NCI-H187 (cell line): ENCODE measurements around the gene ZWINT.

Experiments
- DNase-seq, 2 experiments: peaks; one replicate each; lab custom pipeline; 2025; lab: John Stamatoyannopoulos, UW

ZWINT gene

DNA sequence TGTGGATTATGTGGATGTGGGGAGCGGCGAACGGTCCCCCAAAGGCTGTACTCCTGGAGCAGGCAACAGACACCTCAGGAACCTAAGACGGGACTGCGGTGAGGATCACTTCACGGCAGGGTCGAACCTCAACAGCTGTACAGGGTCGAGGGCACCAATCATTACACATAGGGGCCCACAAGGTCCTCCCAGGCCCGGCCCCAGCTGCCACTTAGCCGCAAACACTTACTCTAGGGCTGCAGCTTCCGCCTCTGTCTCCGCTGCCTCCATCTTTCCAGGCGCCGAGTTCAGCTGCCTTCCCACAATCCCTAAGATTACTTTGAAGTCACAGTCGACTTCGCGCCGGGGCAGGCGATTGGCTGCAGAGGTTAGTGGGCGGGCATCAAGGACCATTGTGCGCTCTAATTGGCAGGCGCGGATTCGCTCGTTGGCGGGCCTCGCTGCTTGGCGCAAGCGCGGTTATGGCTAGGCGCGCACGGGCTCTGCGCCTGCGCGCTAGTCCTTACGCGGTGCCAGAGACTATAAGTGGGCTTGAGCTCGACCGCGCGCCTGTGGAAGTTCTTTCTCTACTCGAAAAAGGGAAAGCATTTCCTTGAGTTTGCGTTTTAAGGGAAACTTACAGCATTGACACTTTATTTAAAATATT, at the start of gene ZWINT:
Gene ZWINT, minus strand, starts transcription at position 293 of the 646 bp plus-strand sequence. Its CDS starts 23 bp downstream, at position 270.
- peak; percentile 49 to 87 for DNase-seq

GRCh38 chr10:56383806-56384205, 22.7 kb upstream of the ZWINT start:
- DNase-seq: no peak

- DNase-seq: no peak
These were observed 9.4 kb upstream of the ZWINT start for GRCh38 chr10:56370217-56371113.

GRCh38 chr10:56360583-56360966, 484 bp downstream of the ZWINT start:
- DNase-seq: no peak

- no peak for DNase-seq
These were observed 1.2 kb downstream of the ZWINT start for GRCh38 chr10:56359837-56360236.

- DNase-seq: no peak
These were observed 4.0 kb downstream of the ZWINT start for GRCh38 chr10:56357018-56357417.

GRCh38 chr10:56351909-56352630, 9.0 kb downstream of the ZWINT start:
- DNase-seq: no peak

- DNase-seq: no peak
These were observed 11.4 kb downstream of the ZWINT start for GRCh38 chr10:56349611-56350010.

DNA sequence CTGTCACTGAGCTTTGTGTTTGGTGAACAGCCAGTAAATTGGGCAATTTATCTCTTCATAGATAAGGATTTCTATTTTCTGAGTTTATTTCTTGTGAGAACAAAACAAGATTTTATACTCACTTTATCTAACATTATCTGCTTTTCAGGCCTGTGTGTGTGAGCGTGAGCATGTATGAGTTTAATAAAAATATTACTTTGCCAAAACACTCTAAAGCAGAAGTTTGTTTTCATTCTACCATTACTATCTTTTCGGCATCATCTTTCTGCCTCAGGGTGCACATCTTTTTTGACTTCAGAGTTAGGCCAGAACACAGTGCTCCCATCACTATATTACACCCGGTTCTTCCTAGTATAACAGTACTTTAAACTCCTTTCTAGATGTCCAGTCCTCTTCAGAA, 13.0 kb downstream of the ZWINT start:
- no peak for DNase-seq

- DNase-seq: no peak
These were observed 14.1 kb downstream of the ZWINT start for GRCh38 chr10:56346845-56347415.

GRCh38 chr10:56341612-56342011, 19.4 kb downstream of the ZWINT start:
- no peak for DNase-seq

GRCh38 chr10:56329961-56330360, 31.1 kb downstream of the ZWINT start:
- no peak for DNase-seq

DNA sequence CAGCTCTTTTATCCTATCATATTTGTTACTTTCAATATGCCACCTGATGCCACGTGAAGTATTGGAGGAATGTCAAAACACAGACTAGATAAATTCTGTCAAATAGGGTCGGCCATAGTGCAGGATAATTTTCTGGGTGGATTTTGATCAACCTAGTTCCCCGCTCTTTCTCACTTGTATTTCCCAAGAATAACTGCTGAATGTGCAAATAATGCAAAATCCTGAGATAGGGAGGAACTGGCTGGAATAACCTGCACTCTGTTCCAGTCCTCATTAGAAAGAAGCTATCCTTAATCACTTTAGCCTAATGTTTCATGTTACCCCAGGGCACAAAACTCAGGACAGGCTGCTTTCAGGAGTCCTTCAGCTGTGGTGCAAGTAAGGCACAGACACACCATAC, 33.9 kb downstream of the ZWINT start:
- no peak for DNase-seq

DNA sequence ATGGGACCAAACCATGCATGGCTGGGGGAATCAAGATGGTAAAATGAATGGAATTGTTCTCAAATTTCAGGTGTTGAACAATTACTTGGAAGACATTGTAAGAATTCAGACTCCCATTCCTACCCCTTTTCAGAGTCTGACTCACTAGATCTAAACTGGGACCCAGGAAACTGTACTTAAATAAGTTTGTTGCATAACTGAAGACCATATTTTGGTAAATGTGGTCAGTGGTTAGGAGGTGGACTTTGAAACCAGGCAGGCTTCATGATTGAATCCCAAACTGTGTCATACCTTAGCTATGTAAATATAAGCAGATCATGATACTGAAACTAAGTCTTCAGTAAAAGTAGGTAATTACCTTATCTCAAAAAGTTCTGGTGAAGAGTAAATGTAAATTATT, 41.7 kb downstream of the ZWINT start:
- DNase-seq: no peak

DNA sequence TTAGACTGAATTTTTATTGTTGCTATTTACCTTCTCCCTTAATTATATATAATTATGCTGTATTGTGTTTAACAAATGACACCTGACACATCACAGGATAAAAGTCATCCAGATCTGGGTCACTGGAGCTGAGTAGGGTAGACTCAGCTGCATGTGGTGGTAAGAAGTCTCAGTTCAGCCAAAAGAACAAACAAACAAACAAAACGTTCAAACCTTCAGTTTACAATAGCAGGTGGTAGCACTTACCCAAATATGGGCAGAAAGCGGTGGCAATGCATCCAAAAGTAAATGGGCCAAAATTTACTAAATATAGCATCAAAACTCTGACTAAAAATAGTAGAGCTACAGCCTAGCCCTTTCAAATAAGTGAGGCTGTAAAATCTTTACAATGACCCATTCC, 42.2 kb downstream of the ZWINT start:
- no peak for DNase-seq

GRCh38 chr10:56317603-56318002, 43.5 kb downstream of the ZWINT start:
- no peak for DNase-seq

GRCh38 chr10:56316603-56317002, 44.5 kb downstream of the ZWINT start:
- DNase-seq: no peak
